GM19328 (cell line): ENCODE data around the gene ZNF592.

Experiments
- ATAC-seq: cut with Tn5 transposase; IDR thresholded peaks from one replicate; pipeline ENCODE4 v1.9.1; 2021; ENCODE audit warnings: mild to moderate bottlenecking, moderate library complexity; ENCODE audit not compliant: unreplicated experiment

Gene ZNF592

GRCh38 chr15:84824260-84825007 is 76.0 kb downstream of the ZNF592 start:
- no peak for ATAC-seq

GRCh38 chr15:84826369-84826823 is 78.0 kb downstream of the ZNF592 start:
- ATAC-seq, result no peak

- ATAC-seq, result no peak
These were observed 78.9 kb downstream of the ZNF592 start for GRCh38 chr15:84827246-84827645.

GRCh38 chr15:84828086-84828908 is 79.9 kb downstream of the ZNF592 start:
- ATAC-seq, result no peak

GRCh38 chr15:84829428-84829827 is 81.0 kb downstream of the ZNF592 start:
- ATAC-seq, result no peak

- no peak for ATAC-seq
These were observed 81.6 kb downstream of the ZNF592 start for GRCh38 chr15:84830036-84830435.

GRCh38 chr15:84831028-84831427 is 82.6 kb downstream of the ZNF592 start:
- ATAC-seq, result no peak

- ATAC-seq, result no peak
These were observed 83.2 kb downstream of the ZNF592 start for GRCh38 chr15:84831613-84832012.

GRCh38 chr15:84832448-84833040 is 84.2 kb downstream of the ZNF592 start:
- ATAC-seq, result no peak

GRCh38 chr15:84833447-84834228 is 85.2 kb downstream of the ZNF592 start:
- no peak for ATAC-seq

- no peak for ATAC-seq
These were observed 86.0 kb downstream of the ZNF592 start for GRCh38 chr15:84834229-84834955.

- no peak for ATAC-seq
These were observed 86.6 kb downstream of the ZNF592 start for GRCh38 chr15:84834969-84835368.

GRCh38 chr15:84835661-84836337 is 87.4 kb downstream of the ZNF592 start:
- no peak for ATAC-seq

- no peak for ATAC-seq
These were observed 88.5 kb downstream of the ZNF592 start for GRCh38 chr15:84836844-84837243.

GRCh38 chr15:84839714-84840113 is 91.3 kb downstream of the ZNF592 start:
- no peak for ATAC-seq

- ATAC-seq, result no peak
These were observed 91.9 kb downstream of the ZNF592 start for GRCh38 chr15:84840255-84840654.

- ATAC-seq, result no peak
These were observed 92.5 kb downstream of the ZNF592 start for GRCh38 chr15:84840741-84841429.

GRCh38 chr15:84842781-84843180 is 94.4 kb downstream of the ZNF592 start:
- ATAC-seq, result no peak

GRCh38 chr15:84844964-84845363 is 96.6 kb downstream of the ZNF592 start:
- ATAC-seq, result no peak
